ENCODE data around the gene CR1L. TPM values are rescaled to one million over a fixed set of nuclear protein-coding genes. Genes with fewer than 3 reads are reported as not detected.

Gene CR1L
- total RNA-seq, 6 experiments from 2014 or later, result not detected

DNA sequence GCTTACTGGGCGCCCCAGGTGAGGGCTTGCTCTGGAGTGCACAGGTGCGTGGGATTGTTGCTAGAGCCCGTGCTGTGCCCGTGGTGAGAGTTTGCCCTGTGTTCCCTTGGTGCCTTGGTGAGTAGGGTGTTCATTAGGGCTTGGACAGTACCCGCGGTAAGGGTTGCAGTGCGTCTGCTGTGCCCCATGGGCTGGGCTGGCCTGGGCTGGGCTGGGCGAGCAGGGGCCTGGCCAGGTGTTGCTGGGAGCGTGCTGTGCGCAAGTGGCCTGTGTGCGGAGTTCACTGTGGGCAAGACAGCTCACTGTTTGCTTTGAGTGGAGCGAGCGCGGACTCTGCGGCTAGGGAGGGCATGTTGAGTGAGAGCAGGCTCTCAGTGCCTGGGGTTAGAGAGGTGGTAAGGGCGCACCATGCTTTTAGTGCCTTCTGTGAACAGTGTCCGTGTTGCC, 725 bp downstream of the CR1L start:
- Mint-ChIP-seq H3K4me3 (peak overlapping the region; percentile 86), H3K27me3 (ENCODE audit: insufficient read depth) (peaks cover 24% of the 10 kb centered on the region), H3K36me3 (ENCODE audit: low read depth) (no peaks in the 10 kb centered on the region), H3K27ac (no peak overlapping the region), H3K9me3 (no peaks in the 10 kb centered on the region), H3K4me1 (ENCODE audit: low read depth) (peaks cover 7% of the 10 kb centered on the region)
- DNase-seq, result no peak
- TF ChIP-seq, protein P1, sequence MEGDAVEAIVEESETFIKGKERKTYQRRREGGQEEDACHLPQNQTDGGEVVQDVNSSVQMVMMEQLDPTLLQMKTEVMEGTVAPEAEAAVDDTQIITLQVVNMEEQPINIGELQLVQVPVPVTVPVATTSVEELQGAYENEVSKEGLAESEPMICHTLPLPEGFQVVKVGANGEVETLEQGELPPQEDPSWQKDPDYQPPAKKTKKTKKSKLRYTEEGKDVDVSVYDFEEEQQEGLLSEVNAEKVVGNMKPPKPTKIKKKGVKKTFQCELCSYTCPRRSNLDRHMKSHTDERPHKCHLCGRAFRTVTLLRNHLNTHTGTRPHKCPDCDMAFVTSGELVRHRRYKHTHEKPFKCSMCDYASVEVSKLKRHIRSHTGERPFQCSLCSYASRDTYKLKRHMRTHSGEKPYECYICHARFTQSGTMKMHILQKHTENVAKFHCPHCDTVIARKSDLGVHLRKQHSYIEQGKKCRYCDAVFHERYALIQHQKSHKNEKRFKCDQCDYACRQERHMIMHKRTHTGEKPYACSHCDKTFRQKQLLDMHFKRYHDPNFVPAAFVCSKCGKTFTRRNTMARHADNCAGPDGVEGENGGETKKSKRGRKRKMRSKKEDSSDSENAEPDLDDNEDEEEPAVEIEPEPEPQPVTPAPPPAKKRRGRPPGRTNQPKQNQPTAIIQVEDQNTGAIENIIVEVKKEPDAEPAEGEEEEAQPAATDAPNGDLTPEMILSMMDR (IDR thresholded peaks at IDR 0.05), result no peak

- H3K36me3 Mint-ChIP-seq (ENCODE audit: low read depth), result no peaks in the 10 kb centered on the region
- H3K4me1 Mint-ChIP-seq (ENCODE audit: low read depth), result peaks cover 7% of the 10 kb centered on the region
- H3K4me3 Mint-ChIP-seq, result peak overlapping the region; percentile 55
- H3K27ac Mint-ChIP-seq, result no peak overlapping the region
- no peak for DNase-seq
- TF ChIP-seq, protein P1 (IDR thresholded peaks at IDR 0.05), result no peak
- H3K9me3 Mint-ChIP-seq, result no peaks in the 10 kb centered on the region
- H3K27me3 Mint-ChIP-seq (ENCODE audit: insufficient read depth), result peaks cover 24% of the 10 kb centered on the region
Observed at GRCh38 chr1:207646171-207646570, 1.2 kb downstream of the CR1L start.

DNA sequence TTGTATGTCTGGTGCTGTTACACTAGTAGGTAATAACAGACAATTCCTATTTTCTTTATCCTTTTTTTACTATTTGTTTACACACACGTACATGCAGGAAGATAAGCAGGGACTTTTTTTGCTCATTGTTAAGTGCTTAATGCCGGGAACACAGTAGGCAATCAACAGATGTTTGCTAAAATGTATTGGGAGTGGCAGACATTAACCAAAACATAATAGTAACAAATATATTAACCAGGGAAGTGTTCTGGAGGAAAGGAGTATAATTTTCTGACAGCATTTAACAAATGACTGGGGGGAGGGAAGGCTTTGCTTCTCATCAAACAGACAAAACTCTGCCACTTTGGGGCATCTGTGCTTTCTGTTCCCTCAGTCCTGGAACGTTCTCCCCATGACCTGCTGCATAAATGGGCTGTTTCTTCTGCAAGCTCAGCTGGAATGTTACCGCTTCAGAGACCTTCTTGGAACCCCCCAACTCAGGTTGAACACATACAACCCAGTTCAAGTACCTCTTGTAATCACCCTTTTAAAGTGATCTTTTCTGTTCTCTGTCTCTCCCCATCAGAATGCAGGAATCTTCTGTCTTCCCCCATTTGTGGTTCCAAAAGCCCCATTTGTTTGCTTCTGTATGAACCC, 2.1 kb downstream of the CR1L start:
- Mint-ChIP-seq H3K36me3 (ENCODE audit: low read depth) (no peaks in the 10 kb centered on the region), H3K4me3 (no peak overlapping the region)

GRCh38 chr1:207647671-207648333, 2.9 kb downstream of the CR1L start:
- peaks cover 7% of the 10 kb centered on the region for H3K4me1 Mint-ChIP-seq (ENCODE audit: low read depth)
- no peaks in the 10 kb centered on the region for H3K36me3 Mint-ChIP-seq (ENCODE audit: low read depth)
- peaks cover 19% of the 10 kb centered on the region for H3K27me3 Mint-ChIP-seq (ENCODE audit: insufficient read depth)
- H3K4me3 Mint-ChIP-seq, result no peak overlapping the region
- no peaks in the 10 kb centered on the region for H3K9me3 Mint-ChIP-seq
- H3K27ac Mint-ChIP-seq, result no peak overlapping the region
- TF ChIP-seq, protein P1 (IDR thresholded peaks at IDR 0.05), result no peak
- DNase-seq, result no peak

More for the DNA sequence above, 2.1 kb downstream of the CR1L start:
- Mint-ChIP-seq H3K27me3 (ENCODE audit: insufficient read depth) (peaks cover 22% of the 10 kb centered on the region), H3K27ac (no peak overlapping the region), H3K9me3 (no peaks in the 10 kb centered on the region), H3K4me1 (ENCODE audit: low read depth) (peaks cover 7% of the 10 kb centered on the region)
- no peak for DNase-seq
- TF ChIP-seq, protein P1 (IDR thresholded peaks at IDR 0.05), result no peak

GRCh38 chr1:207648334-207649209, 3.6 kb downstream of the CR1L start:
- Mint-ChIP-seq H3K4me3 (no peak overlapping the region), H3K9me3 (no peaks in the 10 kb centered on the region), H3K27me3 (ENCODE audit: insufficient read depth) (peaks cover 19% of the 10 kb centered on the region), H3K36me3 (ENCODE audit: low read depth) (no peaks in the 10 kb centered on the region), H3K27ac (no peak overlapping the region), H3K4me1 (ENCODE audit: low read depth) (peaks cover 7% of the 10 kb centered on the region)
- TF ChIP-seq, protein P1 (IDR thresholded peaks at IDR 0.05), result no peak
- DNase-seq, result no peak
